ENCODE measurements around the gene IL4R.

Gene IL4R

DNA sequence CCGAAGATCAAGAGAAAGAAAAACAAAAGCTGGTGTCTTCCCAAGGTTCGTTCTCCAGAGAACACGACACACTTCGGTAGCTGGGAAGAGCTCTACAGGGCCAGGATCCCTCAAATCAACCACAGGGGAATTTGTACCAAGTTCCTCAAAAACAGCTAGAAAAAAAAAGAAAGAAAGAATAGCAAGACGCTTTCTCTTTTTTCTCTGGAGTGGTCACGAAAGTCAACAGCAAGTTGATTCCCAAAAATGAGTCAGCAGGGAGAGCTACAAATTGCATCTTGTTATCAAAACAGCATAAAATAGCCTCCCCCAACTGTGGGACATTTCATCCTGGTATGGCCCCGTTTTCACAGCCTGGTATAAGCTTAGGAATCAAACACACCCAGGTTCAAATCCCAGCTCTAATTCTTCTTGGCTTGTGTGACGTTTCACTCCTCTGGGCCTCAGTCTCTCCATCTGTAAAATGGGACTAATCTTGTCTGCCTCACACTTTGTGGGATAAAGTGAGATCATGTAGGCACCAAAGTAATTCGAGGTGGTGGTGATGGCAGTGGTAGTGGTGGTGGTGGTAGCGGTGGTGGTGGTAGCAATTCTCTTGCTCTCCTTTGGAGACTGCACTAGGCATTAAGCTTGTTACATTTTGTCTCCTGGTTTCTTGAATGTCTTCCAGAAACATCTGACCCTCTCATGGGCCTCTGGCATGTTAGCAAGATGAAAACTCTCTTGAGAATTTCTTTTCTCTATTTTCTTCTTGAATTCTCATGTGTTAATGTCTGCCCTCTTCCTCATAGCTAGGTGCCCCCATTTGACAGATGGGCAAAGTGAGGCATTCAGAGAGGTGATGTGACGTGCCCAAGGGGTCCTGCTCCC is 87.2 kb downstream of the IL4R start:
- no peak overlapping the region for H4K12ac ChIP-seq (ENCODE audit: low read depth, low read length)
- no peak overlapping the region for H3K9ac ChIP-seq (ENCODE audit: low read length)
- no peak overlapping the region for H4K8ac ChIP-seq (ENCODE audit: low read depth, low read length)
- no peak overlapping the region for H3K4me2 ChIP-seq (ENCODE audit: low read length)
- H3K18ac ChIP-seq (ENCODE audit: low read length), result no peak overlapping the region
- peaks cover 2% of the 10 kb centered on the region for H3K9me3 ChIP-seq (ENCODE audit: insufficient read depth, low read depth, low read length)
- no peaks in the 10 kb centered on the region for H3K79me2 ChIP-seq (ENCODE audit: control insufficient read depth, insufficient read depth, low read length, poor library complexity)
- H3K23ac ChIP-seq (ENCODE audit: low read length), result no peak overlapping the region
- H3K14ac ChIP-seq (ENCODE audit: low read length), result no peak overlapping the region
- H2AFZ ChIP-seq (ENCODE audit: insufficient read depth, low read length, poor library complexity), result no peak overlapping the region
- H3K4me1 ChIP-seq (ENCODE audit: control insufficient read depth in 1 of 2, insufficient read depth in 2 of 2, low read length in 2 of 2), result no peaks in the 10 kb centered on the region
- H2AK5ac ChIP-seq (ENCODE audit: low read length), result no peak overlapping the region
- H3K27me3 ChIP-seq (ENCODE audit: insufficient read depth, low read length), result no peaks in the 10 kb centered on the region
- no peak overlapping the region for H2BK5ac ChIP-seq (ENCODE audit: low read depth, low read length, poor library complexity)
- H3K36me3 ChIP-seq (ENCODE audit: control insufficient read depth in 1 of 2, insufficient read depth in 2 of 2, low read length in 2 of 2), result no peaks in the 10 kb centered on the region
- no peak overlapping the region for H3K4ac ChIP-seq (ENCODE audit: low read depth, low read length)
- no peak overlapping the region for H2BK12ac ChIP-seq (ENCODE audit: low read length)
- H2BK120ac ChIP-seq (ENCODE audit: insufficient read depth, low read length, poor library complexity), result no peak overlapping the region
- H3K27ac ChIP-seq (ENCODE audit: low read depth, low read length), result no peak overlapping the region
- H3K4me3 ChIP-seq (ENCODE audit: low read depth, low read length), result no peak overlapping the region
- no CpG with 5 or more reads among the region's 11 CpGs for WGBS (ENCODE audit: extremely low coverage, insufficient coverage, insufficient read length)
- H3K79me1 ChIP-seq (ENCODE audit: low read length), result no peaks in the 10 kb centered on the region
- no peak overlapping the region for H4K91ac ChIP-seq (ENCODE audit: low read depth, low read length)
- DNase-seq, result peak in 1 of 2 donors; percentile 17

- Histone ChIP-seq H3K18ac (ENCODE audit: low read length) (no peak within 1 kb of the TSS), H3K23ac (ENCODE audit: low read length) (no peak within 1 kb of the TSS), H4K12ac (ENCODE audit: low read depth, low read length) (no peak within 1 kb of the TSS), H2AFZ (ENCODE audit: insufficient read depth, low read length, poor library complexity) (no peak within 1 kb of the TSS), H4K8ac (ENCODE audit: low read depth, low read length) (no peak within 1 kb of the TSS), H3K14ac (ENCODE audit: low read length) (no peak within 1 kb of the TSS), H3K27me3 (ENCODE audit: insufficient read depth, low read length) (no peaks in the 10 kb centered on the region), H2AK5ac (ENCODE audit: low read length) (no peak within 1 kb of the TSS), H3K79me2 (ENCODE audit: control insufficient read depth, insufficient read depth, low read length, poor library complexity) (no peaks in the 10 kb centered on the region), H3K4me3 (ENCODE audit: low read depth, low read length) (no peak within 1 kb of the TSS), H3K36me3 (ENCODE audit: control insufficient read depth in 1 of 2, insufficient read depth in 2 of 2, low read length in 2 of 2) (no peaks in the 10 kb centered on the region), H3K27ac (ENCODE audit: low read depth, low read length) (no peak within 1 kb of the TSS), H3K4ac (ENCODE audit: low read depth, low read length) (no peak within 1 kb of the TSS), H3K79me1 (ENCODE audit: low read length) (no peaks in the 10 kb centered on the region), H3K9ac (ENCODE audit: low read length) (no peak within 1 kb of the TSS), H2BK5ac (ENCODE audit: low read depth, low read length, poor library complexity) (no peak within 1 kb of the TSS), H2BK12ac (ENCODE audit: low read length) (no peak within 1 kb of the TSS), H2BK120ac (ENCODE audit: insufficient read depth, low read length, poor library complexity) (no peak within 1 kb of the TSS), H3K4me2 (ENCODE audit: low read length) (no peak within 1 kb of the TSS), H3K9me3 (ENCODE audit: insufficient read depth, low read depth, low read length) (peaks cover 2% of the 10 kb centered on the region), H4K91ac (ENCODE audit: low read depth, low read length) (no peak within 1 kb of the TSS), H3K4me1 (ENCODE audit: control insufficient read depth in 1 of 2, insufficient read depth in 2 of 2, low read length in 2 of 2) (no peaks in the 10 kb centered on the region)
- no CpG with 5 or more reads among the region's 23 CpGs for WGBS (ENCODE audit: extremely low coverage, insufficient coverage, insufficient read length)
- DNase-seq, result no peak
Observed at GRCh38 chr16:27401768-27402568, 88.2 kb downstream of the IL4R start, which contains the start of gene IL21R. Gene IL21R (plus strand): TSS chr16:27402174. CDS start chr16:27430072, 27,898 bp downstream.

DNA sequence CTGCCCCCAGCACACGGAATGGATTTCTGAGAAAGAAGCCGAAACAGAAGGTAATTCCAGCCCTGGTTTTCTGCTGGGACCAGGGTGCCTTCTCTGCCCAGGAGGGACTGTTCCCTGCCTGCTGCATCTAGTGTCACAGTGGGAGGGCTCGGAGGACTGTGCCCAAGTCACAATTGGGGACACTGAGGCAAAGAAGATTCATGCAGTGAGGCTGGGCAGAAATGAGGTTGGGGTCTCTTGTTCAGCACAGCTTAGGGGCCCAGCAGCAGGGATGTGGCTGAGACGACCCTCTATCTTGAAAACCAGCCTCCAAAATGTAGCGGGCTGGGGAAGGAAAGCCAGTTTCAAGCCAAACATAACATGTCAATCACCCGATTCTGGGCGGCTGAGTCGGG is 88.8 kb downstream of the IL4R start:
- Histone ChIP-seq H3K27me3 (ENCODE audit: insufficient read depth, low read length) (no peaks in the 10 kb centered on the region), H4K12ac (ENCODE audit: low read depth, low read length) (no peak overlapping the region), H2BK120ac (ENCODE audit: insufficient read depth, low read length, poor library complexity) (no peak overlapping the region), H3K79me1 (ENCODE audit: low read length) (no peaks in the 10 kb centered on the region), H3K4me2 (ENCODE audit: low read length) (no peak overlapping the region), H4K8ac (ENCODE audit: low read depth, low read length) (no peak overlapping the region), H4K91ac (ENCODE audit: low read depth, low read length) (no peak overlapping the region), H2AFZ (ENCODE audit: insufficient read depth, low read length, poor library complexity) (no peak overlapping the region), H3K79me2 (ENCODE audit: control insufficient read depth, insufficient read depth, low read length, poor library complexity) (no peaks in the 10 kb centered on the region), H2BK12ac (ENCODE audit: low read length) (no peak overlapping the region), H3K18ac (ENCODE audit: low read length) (no peak overlapping the region), H3K9me3 (ENCODE audit: insufficient read depth, low read depth, low read length) (peaks cover 2% of the 10 kb centered on the region), H3K23ac (ENCODE audit: low read length) (no peak overlapping the region), H2BK5ac (ENCODE audit: low read depth, low read length, poor library complexity) (no peak overlapping the region), H3K27ac (ENCODE audit: low read depth, low read length) (no peak overlapping the region), H3K4ac (ENCODE audit: low read depth, low read length) (no peak overlapping the region), H3K14ac (ENCODE audit: low read length) (no peak overlapping the region), H3K36me3 (ENCODE audit: control insufficient read depth in 1 of 2, insufficient read depth in 2 of 2, low read length in 2 of 2) (no peaks in the 10 kb centered on the region), H3K4me3 (ENCODE audit: low read depth, low read length) (no peak overlapping the region), H3K9ac (ENCODE audit: low read length) (no peak overlapping the region), H3K4me1 (ENCODE audit: control insufficient read depth in 1 of 2, insufficient read depth in 2 of 2, low read length in 2 of 2) (no peaks in the 10 kb centered on the region), H2AK5ac (ENCODE audit: low read length) (no peak overlapping the region)
- WGBS (ENCODE audit: extremely low coverage, insufficient coverage, insufficient read length), result no CpG with 5 or more reads among the region's 8 CpGs
- no peak for DNase-seq

- H3K4me3 ChIP-seq (ENCODE audit: low read depth, low read length), result no peak overlapping the region
- H3K14ac ChIP-seq (ENCODE audit: low read length), result no peak overlapping the region
- no peak overlapping the region for H2BK120ac ChIP-seq (ENCODE audit: insufficient read depth, low read length, poor library complexity)
- H4K91ac ChIP-seq (ENCODE audit: low read depth, low read length), result no peak overlapping the region
- H3K27me3 ChIP-seq (ENCODE audit: insufficient read depth, low read length), result no peaks in the 10 kb centered on the region
- no peak overlapping the region for H2BK12ac ChIP-seq (ENCODE audit: low read length)
- H3K9me3 ChIP-seq (ENCODE audit: insufficient read depth, low read depth, low read length), result peaks cover 2% of the 10 kb centered on the region
- H2AFZ ChIP-seq (ENCODE audit: insufficient read depth, low read length, poor library complexity), result no peak overlapping the region
- H3K18ac ChIP-seq (ENCODE audit: low read length), result no peak overlapping the region
- H3K79me2 ChIP-seq (ENCODE audit: control insufficient read depth, insufficient read depth, low read length, poor library complexity), result no peaks in the 10 kb centered on the region
- H2BK5ac ChIP-seq (ENCODE audit: low read depth, low read length, poor library complexity), result no peak overlapping the region
- no peak overlapping the region for H3K27ac ChIP-seq (ENCODE audit: low read depth, low read length)
- H3K79me1 ChIP-seq (ENCODE audit: low read length), result no peaks in the 10 kb centered on the region
- H3K4me1 ChIP-seq (ENCODE audit: control insufficient read depth in 1 of 2, insufficient read depth in 2 of 2, low read length in 2 of 2), result no peaks in the 10 kb centered on the region
- no CpG with 5 or more reads among the region's 20 CpGs for WGBS (ENCODE audit: extremely low coverage, insufficient coverage, insufficient read length)
- no peak overlapping the region for H4K8ac ChIP-seq (ENCODE audit: low read depth, low read length)
- no peak overlapping the region for H4K12ac ChIP-seq (ENCODE audit: low read depth, low read length)
- no peak overlapping the region for H3K23ac ChIP-seq (ENCODE audit: low read length)
- H3K36me3 ChIP-seq (ENCODE audit: control insufficient read depth in 1 of 2, insufficient read depth in 2 of 2, low read length in 2 of 2), result no peaks in the 10 kb centered on the region
- no peak overlapping the region for H3K9ac ChIP-seq (ENCODE audit: low read length)
- H2AK5ac ChIP-seq (ENCODE audit: low read length), result no peak overlapping the region
- no peak for DNase-seq
- H3K4me2 ChIP-seq (ENCODE audit: low read length), result no peak overlapping the region
- no peak overlapping the region for H3K4ac ChIP-seq (ENCODE audit: low read depth, low read length)
Observed at GRCh38 chr16:27402964-27403600, 89.3 kb downstream of the IL4R start.

Measured in trophoblast cell (in vitro differentiated cells and primary cell).